Nephron (organoid): ENCODE measurements around the gene BAZ1A.

Source experiments
- H3K27ac Mint-ChIP-seq, 3 experiments: 2 replicates each; pipeline ENCODE4 v1.8.0; 2020; ENCODE audit warnings: mixed read lengths in 3 of 3, mild to moderate bottlenecking in 2 of 3, moderate library complexity in 1 of 3
- H3K27me3 Mint-ChIP-seq: 2 replicates; pipeline ENCODE4 v1.8.0; 2021; ENCODE audit warnings: low read depth, mild to moderate bottlenecking, moderate library complexity, mixed read lengths
- H3K36me3 Mint-ChIP-seq: 2 replicates; pipeline ENCODE4 v1.8.0; 2020; ENCODE audit warnings: low read depth, mixed read lengths
- H3K4me1 Mint-ChIP-seq: 2 replicates; pipeline ENCODE4 v1.8.0; 2020; ENCODE audit warnings: mixed read lengths
- H3K4me3 Mint-ChIP-seq, 3 experiments: 2 replicates each; pipeline ENCODE4 v1.8.0; 2020; ENCODE audit warnings: mild to moderate bottlenecking in 3 of 3, mixed read lengths in 3 of 3, moderate library complexity in 2 of 3
- H3K9me3 Mint-ChIP-seq: 2 replicates; pipeline ENCODE4 v1.8.0; 2020; ENCODE audit warnings: mixed read lengths
- CTCF ChIP-seq, 3 experiments: fragments of 200-600 bp; sonication (generic); IDR thresholded peaks; one replicate each; pipeline ENCODE4 v1.5.0; 2021; ENCODE audit warnings: antibody characterized with exemption in 3 of 3; ENCODE audit not compliant: unreplicated experiment in 3 of 3

BAZ1A gene

GRCh38 chr14:34874386-34875030 is 652 bp downstream of the BAZ1A start:
- H3K36me3 Mint-ChIP-seq = no peaks in the 10 kb centered on the region
- H3K4me1 Mint-ChIP-seq = peaks cover 29% of the 10 kb centered on the region
- peak overlapping the region; percentile 26 to 98 (median 96) for H3K27ac Mint-ChIP-seq
- peak overlapping the region; percentile 88 to 99 (median 97) for H3K4me3 Mint-ChIP-seq
- peak in 1 of 3 experiments; percentile 9 for TF ChIP-seq CTCF (IDR thresholded peaks at IDR 0.05; ENCODE audit: unreplicated experiment in 3 of 3)
- no peaks in the 10 kb centered on the region for H3K27me3 Mint-ChIP-seq
- H3K9me3 Mint-ChIP-seq = no peaks in the 10 kb centered on the region

DNA sequence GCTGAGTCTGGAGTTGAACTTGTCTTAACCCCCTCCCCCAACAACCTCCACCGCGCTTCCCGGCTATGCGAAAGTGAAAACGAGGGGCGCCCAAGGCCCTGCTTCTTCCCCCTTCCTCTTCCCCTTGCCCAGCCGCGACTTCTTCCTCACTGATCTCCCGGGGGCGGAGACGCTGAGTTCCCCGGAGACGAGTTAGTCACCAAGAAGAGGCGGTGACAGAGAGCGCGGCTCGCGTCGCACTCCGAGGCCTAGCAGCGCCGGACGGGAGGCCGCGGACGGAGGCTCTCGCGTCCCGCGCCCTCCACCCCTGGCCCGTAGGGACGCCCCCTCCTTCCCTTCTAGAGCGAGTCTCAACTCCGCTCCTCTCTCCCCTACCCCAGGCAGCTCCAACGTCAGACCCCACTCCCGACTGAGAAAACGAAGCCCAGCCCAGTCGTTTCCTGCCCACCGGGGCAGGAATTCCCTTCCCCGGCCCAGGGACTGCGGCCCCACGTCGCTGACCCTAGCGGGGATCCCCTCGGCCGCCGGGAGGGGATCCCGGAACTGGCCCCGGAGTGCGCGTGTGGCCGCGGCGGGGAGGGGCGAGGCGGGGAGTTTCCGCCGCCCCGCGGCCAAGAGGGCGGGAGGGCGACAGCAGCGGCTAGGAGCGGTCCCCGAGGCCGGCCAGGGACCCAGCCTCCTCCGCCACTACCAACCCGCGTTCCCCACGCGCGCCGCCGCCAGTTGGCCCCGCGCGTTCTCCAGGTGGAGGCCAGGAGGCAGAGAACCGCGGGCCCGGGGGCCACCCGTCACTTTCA is 1.4 kb downstream of the BAZ1A start:
- no peak for TF ChIP-seq CTCF (IDR thresholded peaks at IDR 0.05; ENCODE audit: unreplicated experiment in 3 of 3)
- no peaks in the 10 kb centered on the region for H3K9me3 Mint-ChIP-seq
- H3K27ac Mint-ChIP-seq = peak overlapping the region; percentile 93 to 97 (median 95)
- H3K27me3 Mint-ChIP-seq = no peaks in the 10 kb centered on the region
- H3K4me1 Mint-ChIP-seq = peaks cover 29% of the 10 kb centered on the region
- H3K36me3 Mint-ChIP-seq = no peaks in the 10 kb centered on the region
- peak overlapping the region; percentile 84 to 95 (median 95) for H3K4me3 Mint-ChIP-seq

DNA sequence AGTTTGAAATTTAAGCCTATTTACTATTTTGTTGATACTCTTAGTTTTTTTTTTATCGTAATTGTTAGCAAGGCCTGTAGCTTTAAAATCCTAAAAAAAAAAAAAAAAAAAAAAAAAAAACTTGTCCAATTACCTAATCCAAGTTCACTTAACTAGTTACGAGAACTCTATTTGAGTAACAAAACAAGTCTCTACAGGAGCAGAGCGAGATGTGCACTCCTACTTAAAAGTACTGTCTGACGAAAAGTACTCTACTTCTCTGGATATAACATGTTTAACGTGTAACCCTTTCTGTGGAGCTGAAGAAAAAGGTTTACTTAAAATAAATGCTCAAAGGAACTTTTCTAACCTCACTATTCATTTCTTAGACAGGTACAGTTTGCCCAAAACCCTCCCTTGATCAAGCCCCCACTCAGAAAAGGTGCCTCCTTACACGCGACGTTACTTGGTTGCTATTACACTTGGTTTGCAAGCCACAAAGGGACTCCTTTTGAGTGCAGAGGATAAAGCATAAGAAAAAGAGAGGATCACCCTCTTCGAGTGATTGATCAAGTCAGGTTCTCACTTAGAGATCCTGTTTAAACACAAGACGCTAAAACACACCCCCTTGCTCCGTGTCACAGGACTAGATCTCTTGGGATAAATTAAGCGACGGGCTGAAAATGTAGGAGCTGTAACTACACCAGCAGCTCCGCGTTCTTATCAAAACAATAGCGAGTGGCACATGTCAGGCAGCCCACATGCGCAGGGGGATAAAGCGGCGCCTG is 2.2 kb downstream of the BAZ1A start:
- Mint-ChIP-seq H3K4me1 (peaks cover 29% of the 10 kb centered on the region), H3K4me3 (peak overlapping the region; percentile 84 to 95 (median 95)), H3K9me3 (no peaks in the 10 kb centered on the region), H3K36me3 (peaks cover 6% of the 10 kb centered on the region), H3K27me3 (no peaks in the 10 kb centered on the region), H3K27ac (peak overlapping the region; percentile 93 to 97 (median 95))
- TF ChIP-seq CTCF (IDR thresholded peaks at IDR 0.05; ENCODE audit: unreplicated experiment in 3 of 3) = no peak

GRCh38 chr14:34867199-34867598 is 8.0 kb downstream of the BAZ1A start:
- peaks cover 4% of the 10 kb centered on the region for H3K9me3 Mint-ChIP-seq
- peaks cover 10% of the 10 kb centered on the region for H3K4me1 Mint-ChIP-seq
- peaks cover 28% of the 10 kb centered on the region for H3K36me3 Mint-ChIP-seq
- no peak for TF ChIP-seq CTCF (IDR thresholded peaks at IDR 0.05; ENCODE audit: unreplicated experiment in 3 of 3)
- H3K27me3 Mint-ChIP-seq = no peaks in the 10 kb centered on the region
- H3K27ac Mint-ChIP-seq = no peak overlapping the region
- H3K4me3 Mint-ChIP-seq = no peak overlapping the region

DNA sequence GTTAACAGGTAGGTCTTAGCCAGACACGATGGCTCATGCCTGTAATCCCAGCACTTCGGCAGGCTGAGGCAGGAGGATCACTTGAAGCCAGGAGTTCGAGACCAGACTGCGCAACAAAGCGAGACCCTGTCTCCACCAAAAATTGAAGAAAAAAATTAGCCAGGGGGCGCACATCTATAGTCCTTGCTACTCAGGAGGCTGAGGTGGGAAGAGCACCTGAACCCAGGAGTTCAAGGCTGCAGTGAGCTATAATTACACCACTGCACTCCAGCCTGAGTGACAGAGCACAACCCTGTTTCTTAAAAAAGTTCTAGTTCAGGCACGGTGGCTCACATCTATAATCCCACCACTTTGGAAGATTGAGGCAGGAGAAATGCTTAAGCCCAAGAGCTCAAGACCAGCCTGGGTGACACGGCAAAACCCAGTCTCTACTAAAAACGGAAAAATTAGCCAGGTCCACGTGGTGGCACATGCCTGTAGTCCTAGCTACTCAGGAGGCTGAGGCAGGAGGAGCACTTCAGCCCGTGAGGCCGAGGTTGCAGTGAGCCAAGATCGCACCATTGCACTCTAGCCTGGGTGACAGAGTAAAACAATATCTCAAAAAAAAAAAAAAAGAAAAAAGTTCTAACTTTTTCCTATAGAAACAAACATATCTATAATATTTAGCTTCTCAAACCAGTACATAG is 9.1 kb downstream of the BAZ1A start:
- H3K36me3 Mint-ChIP-seq = peaks cover 28% of the 10 kb centered on the region
- H3K4me3 Mint-ChIP-seq = no peak overlapping the region
- no peaks in the 10 kb centered on the region for H3K27me3 Mint-ChIP-seq
- TF ChIP-seq CTCF (IDR thresholded peaks at IDR 0.05; ENCODE audit: unreplicated experiment in 3 of 3) = no peak
- H3K9me3 Mint-ChIP-seq = peaks cover 4% of the 10 kb centered on the region
- peaks cover 5% of the 10 kb centered on the region for H3K4me1 Mint-ChIP-seq
- H3K27ac Mint-ChIP-seq = no peak overlapping the region
